ENCODE results near the gene UBE2G1.
"Not testable (repeated sequence)": the region's sequence is repeated elsewhere in the genome, so short reads cannot be mapped to it uniquely, and the experiment has no call there.

Gene UBE2G1

GRCh38 chr17:4377247-4377646 is 10.8 kb upstream of the UBE2G1 start:
- DNase-seq; intact Hi-C loops (cut with DNase I): not testable (repeated sequence)

- DNase-seq = not testable (repeated sequence)
These were observed 9.4 kb upstream of the UBE2G1 start for GRCh38 chr17:4375796-4376440.

GRCh38 chr17:4375039-4375748 is 8.7 kb upstream of the UBE2G1 start:
- DNase-seq = peak in 1 of 10 donors; percentile 34
- intact Hi-C loops (cut with DNase I) = no loop called here

More at GRCh38 chr17:4375796-4376440, 9.4 kb upstream of the UBE2G1 start:
- intact Hi-C loops (cut with DNase I) = not testable (repeated sequence)

GRCh38 chr17:4369557-4370230 is 3.2 kb upstream of the UBE2G1 start:
- intact Hi-C loops (cut with DNase I) = loop anchor here (5.0 kb wide), 1 partner anchor 67 kb away; no protein-coding TSS in a partner anchor
- DNase-seq = no peak

DNA sequence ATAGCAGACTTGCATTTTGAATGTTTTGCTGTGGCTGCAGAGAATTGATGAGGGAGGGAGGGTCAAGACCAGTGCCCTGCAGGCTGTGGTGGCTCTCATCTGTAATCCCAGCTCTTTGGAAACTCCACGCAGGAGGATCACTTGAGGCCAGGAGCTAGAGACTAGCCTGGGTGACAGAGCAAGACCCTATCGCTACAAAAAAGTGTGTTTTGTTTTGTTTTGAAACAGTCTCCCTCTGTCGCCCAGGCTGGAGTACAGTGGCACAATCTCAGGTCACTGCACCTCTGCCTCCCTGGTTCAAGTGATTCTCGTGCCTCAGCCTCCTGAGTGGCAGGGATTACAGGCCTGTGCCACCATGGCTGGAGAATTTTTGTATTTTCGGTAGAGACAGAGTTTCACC is 1.9 kb upstream of the UBE2G1 start:
- no peak for DNase-seq
- intact Hi-C loops (cut with DNase I) = loop anchor here (5.0 kb wide), 1 partner anchor 66 kb away; no protein-coding TSS in a partner anchor

DNA sequence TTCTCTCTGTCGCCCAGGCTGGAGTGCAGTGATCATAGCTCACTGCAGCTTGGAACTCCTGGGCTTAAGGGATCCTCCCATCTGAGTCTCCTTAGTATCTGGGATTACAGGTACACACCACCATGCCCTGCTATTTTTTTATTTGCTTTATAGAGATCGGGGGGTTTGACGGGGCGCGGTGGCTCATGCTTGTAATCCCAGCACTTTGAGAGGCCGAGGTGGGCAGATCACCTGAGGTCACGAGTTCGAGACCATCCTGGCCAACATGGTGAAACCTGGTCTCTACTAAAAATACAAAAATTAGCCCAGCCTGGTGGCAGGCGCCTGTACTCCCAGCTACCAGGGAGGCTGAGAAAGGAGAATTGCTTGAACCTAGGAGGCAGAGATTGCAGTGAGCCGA is 702 bp upstream of the UBE2G1 start:
- DNase-seq = not testable (repeated sequence)
- intact Hi-C loops (cut with DNase I) = loop anchor here (2.0 to 5.0 kb wide), 5 partner anchors 46 to 224 kb away; partner anchors contain the start of genes ANKFY1, CYB5D2 and ZZEF1

GRCh38 chr17:4365628-4366326 is 698 bp downstream of the UBE2G1 start:
- intact Hi-C loops (cut with DNase I) = loop anchor here (2.0 to 5.0 kb wide), 5 partner anchors 47 to 223 kb away; partner anchors contain the start of genes ANKFY1, CYB5D2 and ZZEF1

GRCh38 chr17:4365103-4365627 is 1.3 kb downstream of the UBE2G1 start:
- intact Hi-C loops (cut with DNase I) = loop anchor here (5.0 kb wide), 1 partner anchor 63 kb away; no protein-coding TSS in a partner anchor
- peak; percentile 86 to 98 (median 91) for DNase-seq

More at GRCh38 chr17:4365628-4366326, 698 bp downstream of the UBE2G1 start:
- peak in 4 of 10 donors; percentile 14 to 89 (median 17) for DNase-seq

- DNase-seq = peak in 1 of 10 donors; percentile 78
- intact Hi-C loops (cut with DNase I) = loop anchor here (5.0 kb wide), 1 partner anchor 62 kb away; no protein-coding TSS in a partner anchor
These were observed 1.8 kb downstream of the UBE2G1 start for GRCh38 chr17:4364622-4365041.

DNA sequence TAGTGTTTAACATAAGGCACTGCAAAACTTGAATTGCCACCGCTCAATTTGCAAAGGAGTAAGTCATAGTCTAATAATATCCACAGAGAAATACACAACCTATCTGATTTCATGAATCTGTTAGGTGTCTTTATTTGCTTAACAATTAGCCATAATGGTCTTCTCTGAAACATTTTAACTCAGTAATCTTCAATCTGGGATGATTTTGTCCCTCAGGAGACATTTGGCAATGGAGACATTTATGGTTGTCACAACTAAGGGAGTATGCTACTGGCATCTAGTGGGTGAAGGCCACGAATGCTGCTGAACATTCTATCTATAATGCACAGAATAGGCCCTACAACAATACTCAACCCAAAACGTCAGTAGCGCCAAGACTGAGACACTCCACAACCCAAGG is 4.3 kb downstream of the UBE2G1 start:
- intact Hi-C loops (cut with DNase I) = loop anchor here (1.0 kb wide), 1 partner anchor 147 kb away; no protein-coding TSS in a partner anchor
- DNase-seq = peak in 1 of 10 donors; percentile 35

GRCh38 chr17:4358154-4358553 is 8.3 kb downstream of the UBE2G1 start:
- DNase-seq = no peak
- intact Hi-C loops (cut with DNase I) = no loop called here

DNA sequence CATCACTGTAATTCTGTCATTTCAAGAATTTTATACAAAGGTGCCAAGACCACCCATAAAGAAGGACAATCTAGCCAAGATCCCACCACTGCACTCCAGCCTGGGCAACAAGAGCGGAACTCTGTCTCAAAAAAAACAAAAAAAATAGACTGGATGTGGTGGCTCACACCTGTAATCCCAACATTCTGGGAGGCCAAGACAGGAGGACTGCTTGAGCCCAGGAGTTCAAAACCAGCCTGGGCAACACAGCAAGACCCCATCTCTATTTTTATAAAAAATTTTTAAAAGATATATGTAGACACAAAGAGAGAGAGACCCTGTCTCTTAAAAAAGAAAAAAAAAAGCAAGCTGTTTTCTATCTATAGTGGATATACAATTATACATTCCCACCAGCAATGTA is 8.8 kb downstream of the UBE2G1 start:
- intact Hi-C loops (cut with DNase I) = no loop called here
- no peak for DNase-seq

GRCh38 chr17:4357030-4357628 is 9.3 kb downstream of the UBE2G1 start:
- intact Hi-C loops (cut with DNase I) = no loop called here
- no peak for DNase-seq

GRCh38 chr17:4354862-4355514 is 11.5 kb downstream of the UBE2G1 start:
- no peak for DNase-seq
- intact Hi-C loops (cut with DNase I) = loop anchor here (5.0 kb wide), 1 partner anchor 38 kb away; no protein-coding TSS in a partner anchor

DNA sequence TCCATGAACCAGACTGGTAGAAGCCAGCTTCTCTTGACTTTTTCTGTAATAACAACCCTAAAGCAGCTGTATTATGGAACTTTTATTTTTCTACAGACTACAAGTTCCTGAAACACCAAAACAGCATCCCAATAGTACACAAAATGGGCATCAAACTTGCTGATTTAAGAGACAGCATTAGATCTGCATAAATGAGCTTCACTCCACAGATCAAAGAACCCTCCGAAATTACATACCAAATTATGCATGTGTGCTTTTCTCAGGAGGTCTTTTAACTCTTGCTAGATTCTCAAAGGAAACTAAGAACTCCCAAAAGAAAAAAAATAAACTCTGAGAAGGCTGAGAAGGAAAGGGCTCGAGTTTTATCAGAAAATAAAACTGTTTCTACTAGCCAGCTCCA is 12.3 kb downstream of the UBE2G1 start:
- intact Hi-C loops (cut with DNase I) = loop anchor here (5.0 kb wide), 1 partner anchor 37 kb away; no protein-coding TSS in a partner anchor
- no peak for DNase-seq

DNA sequence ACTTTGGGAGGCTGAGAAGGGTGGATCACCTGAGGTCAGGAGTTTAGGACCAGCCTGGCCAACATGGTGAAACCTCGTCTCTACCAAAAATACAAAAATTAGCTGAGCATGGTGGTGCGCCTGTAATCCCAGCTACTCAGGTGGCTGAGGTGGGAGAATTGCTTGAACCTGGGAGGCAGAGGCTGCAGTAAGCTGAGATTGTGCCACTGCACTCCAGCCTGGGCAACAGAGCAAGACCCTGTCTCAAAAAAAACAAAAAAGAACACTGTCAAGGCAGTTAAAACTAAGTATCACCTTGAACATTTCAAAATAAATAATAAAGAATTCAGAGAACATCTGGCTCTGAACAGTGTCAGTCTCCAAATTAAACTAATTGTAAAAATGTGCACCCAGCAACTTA is 16.3 kb downstream of the UBE2G1 start:
- intact Hi-C loops (cut with DNase I) = loop anchor here (5.0 kb wide), 1 partner anchor 33 kb away; no protein-coding TSS in a partner anchor

GRCh38 chr17:4345581-4346252 is 20.8 kb downstream of the UBE2G1 start:
- no peak for DNase-seq
- intact Hi-C loops (cut with DNase I) = no loop called here

More for the DNA sequence above, 16.3 kb downstream of the UBE2G1 start:
- not testable (repeated sequence) for DNase-seq

DNA sequence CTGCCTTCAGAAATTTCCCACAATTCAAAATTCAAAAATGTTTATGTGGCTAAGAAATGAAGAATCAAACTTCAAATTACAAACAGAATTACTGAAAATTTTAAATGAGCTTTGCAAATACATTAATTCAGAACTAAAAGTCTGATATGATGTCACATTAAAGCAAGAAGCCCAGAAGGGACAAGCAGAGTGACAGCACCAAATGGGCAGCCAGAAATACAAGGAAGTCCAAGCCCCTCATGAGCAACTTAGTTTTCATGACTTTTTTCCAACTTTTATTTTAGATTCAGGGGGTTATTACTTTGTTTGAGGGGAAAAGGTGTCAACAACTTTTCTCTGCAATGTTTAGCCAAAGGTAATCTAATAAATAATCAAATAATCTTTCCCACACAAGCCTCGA is 21.5 kb downstream of the UBE2G1 start:
- no peak for DNase-seq
- intact Hi-C loops (cut with DNase I) = no loop called here

Measured in posterior cingulate gyrus (tissue), 11 donors.